ENCODE results near the gene HDAC11. TPM values are rescaled to one million over a fixed set of nuclear protein-coding genes. Genes with fewer than 3 reads are reported as not detected.

The HDAC11 gene

GRCh38 chr3:13550791-13551360 lies 70.8 kb downstream of the HDAC11 start:
- no peak overlapping the region for H3K9ac ChIP-seq (ENCODE audit: low read depth, low read length)

GRCh38 chr3:13552857-13553652 lies 72.9 kb downstream of the HDAC11 start:
- Histone ChIP-seq H3K4me1 (ENCODE audit: control insufficient read depth, insufficient read depth, low read length) (no peaks in the 10 kb centered on the region), H3K4me3 (ENCODE audit: low read length) (no peak overlapping the region), H3K27me3 (ENCODE audit: control insufficient read depth, insufficient read depth, low read length) (peaks cover 8% of the 10 kb centered on the region), H3K36me3 (ENCODE audit: insufficient read depth, low read length) (no peaks in the 10 kb centered on the region), H3K9me3 (replicated peaks; ENCODE audit: low read length) (no peaks in the 10 kb centered on the region), H3K9ac (ENCODE audit: low read depth, low read length) (no peak overlapping the region), H3K4me2 (ENCODE audit: low read length) (no peak overlapping the region)

More at GRCh38 chr3:13550791-13551360, 70.8 kb downstream of the HDAC11 start:
- Histone ChIP-seq H3K27me3 (ENCODE audit: control insufficient read depth, insufficient read depth, low read length) (no peaks in the 10 kb centered on the region), H3K4me3 (ENCODE audit: low read length) (no peak overlapping the region), H3K9me3 (replicated peaks; ENCODE audit: low read length) (no peaks in the 10 kb centered on the region), H3K4me1 (ENCODE audit: control insufficient read depth, insufficient read depth, low read length) (peaks cover 9% of the 10 kb centered on the region), H3K36me3 (ENCODE audit: insufficient read depth, low read length) (no peaks in the 10 kb centered on the region), H3K4me2 (ENCODE audit: low read length) (no peak overlapping the region)

DNA sequence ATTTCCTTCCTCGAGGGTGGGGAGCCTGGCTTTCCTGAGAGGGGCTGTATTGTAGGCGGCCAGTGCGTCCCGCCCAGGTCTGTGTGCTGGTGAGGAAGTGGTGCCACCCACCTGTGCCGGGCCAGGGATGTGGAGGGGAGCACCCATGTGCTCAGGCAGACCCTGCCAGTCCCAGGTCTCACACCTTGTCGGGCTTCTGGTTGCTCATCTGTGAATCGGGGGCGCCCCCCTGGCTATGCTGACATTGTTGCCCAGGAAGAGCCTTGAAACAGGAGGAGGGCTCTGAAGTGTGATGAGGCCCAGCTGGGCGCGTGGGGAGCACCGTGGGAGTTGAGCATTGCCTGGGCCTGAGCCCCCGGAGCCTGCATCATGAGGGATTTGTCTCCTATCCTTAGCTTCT lies 73.6 kb downstream of the HDAC11 start:
- no peaks in the 10 kb centered on the region for H3K9me3 ChIP-seq (replicated peaks; ENCODE audit: low read length)
- H3K4me3 ChIP-seq (ENCODE audit: low read length), result no peak overlapping the region
- no peak overlapping the region for H3K9ac ChIP-seq (ENCODE audit: low read depth, low read length)
- H3K4me2 ChIP-seq (ENCODE audit: low read length), result no peak overlapping the region
- peaks cover 8% of the 10 kb centered on the region for H3K27me3 ChIP-seq (ENCODE audit: control insufficient read depth, insufficient read depth, low read length)
- H3K4me1 ChIP-seq (ENCODE audit: control insufficient read depth, insufficient read depth, low read length), result no peaks in the 10 kb centered on the region
- H3K36me3 ChIP-seq (ENCODE audit: insufficient read depth, low read length), result no peaks in the 10 kb centered on the region

GRCh38 chr3:13555753-13556152 lies 75.6 kb downstream of the HDAC11 start:
- peaks cover 8% of the 10 kb centered on the region for H3K27me3 ChIP-seq (ENCODE audit: control insufficient read depth, insufficient read depth, low read length)
- H3K9ac ChIP-seq (ENCODE audit: low read depth, low read length), result no peak overlapping the region
- H3K4me3 ChIP-seq (ENCODE audit: low read length), result no peak overlapping the region
- no peak overlapping the region for H3K4me2 ChIP-seq (ENCODE audit: low read length)
- H3K4me1 ChIP-seq (ENCODE audit: control insufficient read depth, insufficient read depth, low read length), result no peaks in the 10 kb centered on the region
- H3K36me3 ChIP-seq (ENCODE audit: insufficient read depth, low read length), result no peaks in the 10 kb centered on the region
- H3K9me3 ChIP-seq (replicated peaks; ENCODE audit: low read length), result no peaks in the 10 kb centered on the region

Small RNA genes within 50 kb of the gene (small RNA-seq; reads per million reads assigned to genes)
- not detected for gene AC027124.2
